OCI-LY7 (cell line): Measurements from ENCODE around the gene NEUROD2.

Source experiments
- CTCF ChIP-seq: fragments of 200-600 bp; sonication (generic); conservative IDR thresholded peaks from 2 replicates; pipeline ENCODE4 v1.5.1; 2014; ENCODE audit warnings: mild to moderate bottlenecking, antibody characterized with exemption, low read length, moderate library complexity, mixed read lengths
- EZH2phosphoT487 ChIP-seq: fragments of 200-600 bp; sonication (generic); IDR thresholded peaks from 2 replicates; pipeline ENCODE4 v1.6.1; 2018; ENCODE audit warnings: low read depth, borderline replicate concordance, mild to moderate bottlenecking, mixed run types, antibody characterized with exemption, low read length, moderate library complexity, mixed read lengths

- no peak for TF ChIP-seq CTCF
- no peak for TF ChIP-seq EZH2phosphoT487
These were observed 44.2 kb downstream of the NEUROD2 start for GRCh38 chr17:39563476-39563875.
